Measurements from ENCODE around the gene KANSL2.

- TF ChIP-seq, protein P1, sequence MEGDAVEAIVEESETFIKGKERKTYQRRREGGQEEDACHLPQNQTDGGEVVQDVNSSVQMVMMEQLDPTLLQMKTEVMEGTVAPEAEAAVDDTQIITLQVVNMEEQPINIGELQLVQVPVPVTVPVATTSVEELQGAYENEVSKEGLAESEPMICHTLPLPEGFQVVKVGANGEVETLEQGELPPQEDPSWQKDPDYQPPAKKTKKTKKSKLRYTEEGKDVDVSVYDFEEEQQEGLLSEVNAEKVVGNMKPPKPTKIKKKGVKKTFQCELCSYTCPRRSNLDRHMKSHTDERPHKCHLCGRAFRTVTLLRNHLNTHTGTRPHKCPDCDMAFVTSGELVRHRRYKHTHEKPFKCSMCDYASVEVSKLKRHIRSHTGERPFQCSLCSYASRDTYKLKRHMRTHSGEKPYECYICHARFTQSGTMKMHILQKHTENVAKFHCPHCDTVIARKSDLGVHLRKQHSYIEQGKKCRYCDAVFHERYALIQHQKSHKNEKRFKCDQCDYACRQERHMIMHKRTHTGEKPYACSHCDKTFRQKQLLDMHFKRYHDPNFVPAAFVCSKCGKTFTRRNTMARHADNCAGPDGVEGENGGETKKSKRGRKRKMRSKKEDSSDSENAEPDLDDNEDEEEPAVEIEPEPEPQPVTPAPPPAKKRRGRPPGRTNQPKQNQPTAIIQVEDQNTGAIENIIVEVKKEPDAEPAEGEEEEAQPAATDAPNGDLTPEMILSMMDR (IDR thresholded peaks at IDR 0.05) = no peak
- no peak for TF ChIP-seq POLR2A (IDR thresholded peaks at IDR 0.05)
Measured at GRCh38 chr12:48691826-48692487, 9.9 kb upstream of the KANSL2 start.

All from prostate gland (tissue), 2 donors.